T-helper 1 cell (primary cell): Measurements from ENCODE around the gene MYO1D.
"Not testable (repeated sequence)": the region's sequence is repeated elsewhere in the genome, so short reads cannot be mapped to it uniquely, and the experiment has no call there.

Source experiments
- DNase-seq, 5 donors: peaks; one replicate each; pipeline ENCODE4 v3.0.0-alpha.2; 2012 to 2020

The MYO1D gene

GRCh38 chr17:32484628-32485027 is 392.3 kb downstream of the MYO1D start:
- DNase-seq: no peak

GRCh38 chr17:32484041-32484461 is 392.9 kb downstream of the MYO1D start:
- DNase-seq: no peak

GRCh38 chr17:32483451-32484019 is 393.4 kb downstream of the MYO1D start:
- peak in 1 of 5 donors; percentile 46 for DNase-seq

GRCh38 chr17:32482568-32483320 is 394.2 kb downstream of the MYO1D start:
- DNase-seq: no peak

- no peak for DNase-seq
Measured at GRCh38 chr17:32481193-32481592, 395.7 kb downstream of the MYO1D start.

- DNase-seq: no peak
Measured at GRCh38 chr17:32479074-32479617, 397.8 kb downstream of the MYO1D start.

- DNase-seq: no peak
Measured at GRCh38 chr17:32477220-32477619, 399.7 kb downstream of the MYO1D start.

- DNase-seq: no peak
Measured at GRCh38 chr17:32475258-32475657, 401.7 kb downstream of the MYO1D start.

- DNase-seq: no peak
Measured at GRCh38 chr17:32471652-32472051, 405.3 kb downstream of the MYO1D start.

GRCh38 chr17:32470405-32471167 is 406.3 kb downstream of the MYO1D start:
- no peak for DNase-seq

GRCh38 chr17:32467949-32468348 is 409.0 kb downstream of the MYO1D start:
- no peak for DNase-seq

- DNase-seq: no peak
Measured at GRCh38 chr17:32464374-32464773, 412.6 kb downstream of the MYO1D start.

- DNase-seq: no peak
Measured at GRCh38 chr17:32463304-32463703, 413.6 kb downstream of the MYO1D start.

GRCh38 chr17:32461853-32462617 is 414.9 kb downstream of the MYO1D start:
- DNase-seq: peak; percentile 15 to 69 (median 49)

- DNase-seq: no peak
Measured at GRCh38 chr17:32461498-32461852, 415.4 kb downstream of the MYO1D start.

- no peak for DNase-seq
Measured at GRCh38 chr17:32460054-32460453, 416.9 kb downstream of the MYO1D start.

GRCh38 chr17:32458371-32458770 is 418.6 kb downstream of the MYO1D start:
- no peak for DNase-seq

- no peak for DNase-seq
Measured at GRCh38 chr17:32453370-32453769, 423.6 kb downstream of the MYO1D start.

GRCh38 chr17:32452281-32452680 is 424.6 kb downstream of the MYO1D start:
- no peak for DNase-seq

GRCh38 chr17:32451879-32452278 is 425.0 kb downstream of the MYO1D start:
- no peak for DNase-seq

GRCh38 chr17:32450379-32450778 is 426.5 kb downstream of the MYO1D start:
- not testable (repeated sequence) for DNase-seq

- no peak for DNase-seq
Measured at GRCh38 chr17:32449963-32450362, 427.0 kb downstream of the MYO1D start.

- no peak for DNase-seq
Measured at GRCh38 chr17:32446949-32447348, 430.0 kb downstream of the MYO1D start.
